ENCODE data around the gene DMRT1. TPM values are rescaled to one million over a fixed set of nuclear protein-coding genes. Genes with fewer than 3 reads are reported as not detected.
"Not testable (repeated sequence)": the region's sequence is repeated elsewhere in the genome, so short reads cannot be mapped to it uniquely, and the experiment has no call there.

DMRT1 gene
- total and polyA plus RNA-seq, 5 experiments from 2014 or later = not detected

DNA sequence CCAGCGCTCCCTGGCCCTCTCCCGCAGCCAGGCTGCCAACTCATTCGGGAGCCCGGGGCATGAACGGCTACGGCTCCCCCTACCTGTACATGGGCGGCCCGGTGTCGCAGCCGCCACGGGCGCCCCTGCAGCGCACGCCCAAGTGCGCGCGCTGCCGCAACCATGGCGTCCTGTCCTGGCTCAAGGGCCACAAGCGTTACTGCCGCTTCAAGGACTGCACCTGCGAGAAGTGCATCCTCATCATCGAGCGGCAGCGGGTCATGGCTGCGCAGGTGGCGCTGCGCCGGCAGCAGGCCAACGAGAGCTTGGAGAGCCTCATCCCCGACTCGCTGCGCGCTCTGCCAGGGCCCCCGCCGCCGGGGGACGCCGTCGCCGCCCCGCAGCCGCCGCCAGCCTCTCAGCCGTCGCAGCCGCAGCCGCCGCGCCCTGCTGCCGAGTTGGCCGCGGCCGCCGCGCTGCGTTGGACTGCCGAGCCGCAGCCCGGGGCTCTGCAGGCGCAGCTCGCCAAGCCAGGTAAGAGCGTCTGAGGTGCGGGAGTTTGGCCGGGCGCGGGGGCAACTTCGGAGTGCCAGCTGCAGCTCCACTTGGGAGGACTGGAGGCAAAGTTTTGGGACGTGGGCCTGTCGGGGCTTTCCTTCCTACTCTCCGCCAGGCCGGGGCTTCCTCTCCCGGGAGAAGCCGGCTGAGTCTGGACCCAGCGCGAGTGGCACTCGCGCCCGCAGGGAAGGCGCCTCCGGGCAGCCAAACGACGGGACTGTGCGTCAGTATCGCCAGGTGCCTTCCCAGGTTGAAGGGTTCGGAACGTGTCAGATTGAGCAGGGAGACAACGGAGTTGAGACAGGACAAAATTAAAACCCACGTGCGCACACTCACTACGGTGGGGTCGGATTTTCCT is 135.7 kb downstream of the DMRT1 start:
- Mint-ChIP-seq H3K27ac (no peak overlapping the region), H3K27me3 (peaks cover 51 to 85% (median 75%) of the 10 kb centered on the region in 5 donors), H3K4me1 (peaks cover 3 to 26% (median 23%) of the 10 kb centered on the region in 4 donors), H3K36me3 (peaks cover 0 to 7% (median 0%) of the 10 kb centered on the region in 3 donors), H3K9me3 (peaks cover 0 to 3% (median 0%) of the 10 kb centered on the region in 9 donors), H3K4me3 (peak overlapping the region in 1 of 10 donors; percentile 26)
- ATAC-seq = no peak
- POLR2A ChIA-PET = no interaction called here
- no peak for DNase-seq

DNA sequence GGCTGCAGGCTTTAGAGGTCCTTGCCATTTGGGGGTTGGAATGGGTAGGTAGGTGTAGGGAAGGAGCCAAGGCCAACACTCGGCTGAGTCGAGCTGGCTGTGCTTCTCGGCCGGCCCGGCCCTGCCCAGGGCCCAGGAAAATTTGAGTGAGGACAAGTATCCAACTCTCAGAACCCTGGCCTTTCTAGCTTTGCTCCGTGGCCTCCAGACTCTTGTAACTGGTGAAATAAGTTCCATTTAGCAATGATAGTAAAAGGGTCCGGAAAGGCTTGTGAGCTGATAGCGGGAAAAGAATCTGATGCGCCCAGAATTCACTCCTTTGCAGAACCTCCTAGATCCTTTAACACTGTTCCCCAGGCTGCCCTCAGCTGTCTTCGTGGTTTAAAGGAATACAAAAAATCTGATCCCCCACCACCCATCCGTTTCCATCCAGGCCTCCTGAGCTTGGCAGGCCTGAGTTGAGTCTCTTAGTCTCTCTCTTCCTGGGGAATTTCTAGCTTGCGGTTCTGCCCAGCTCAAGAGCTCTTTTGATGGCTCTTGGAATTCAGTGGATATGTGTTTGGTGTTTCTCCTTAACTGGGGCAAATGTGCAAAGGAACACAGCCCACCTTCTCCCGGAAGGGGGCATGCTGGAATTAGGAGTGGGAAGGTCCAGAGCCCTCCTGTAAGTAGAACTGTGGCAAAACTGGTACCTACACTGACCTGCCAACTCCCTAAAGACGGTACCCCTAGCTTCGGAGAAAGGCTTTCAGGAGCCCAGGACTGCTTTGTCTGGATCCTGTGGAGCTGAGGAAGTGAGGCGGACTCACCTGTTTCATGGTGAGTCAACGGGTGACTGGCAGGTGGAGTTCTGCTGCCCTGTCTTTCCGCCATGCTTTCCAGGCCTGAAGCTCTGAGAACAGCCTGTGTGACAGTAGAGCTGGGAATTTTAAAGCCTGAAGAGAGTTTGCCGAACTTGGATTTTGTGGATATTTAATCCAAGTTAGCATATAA is 136.6 kb downstream of the DMRT1 start:
- H3K4me3 Mint-ChIP-seq = peak overlapping the region in 2 of 10 donors; percentile 10 to 26
- POLR2A ChIA-PET = no interaction called here

DNA sequence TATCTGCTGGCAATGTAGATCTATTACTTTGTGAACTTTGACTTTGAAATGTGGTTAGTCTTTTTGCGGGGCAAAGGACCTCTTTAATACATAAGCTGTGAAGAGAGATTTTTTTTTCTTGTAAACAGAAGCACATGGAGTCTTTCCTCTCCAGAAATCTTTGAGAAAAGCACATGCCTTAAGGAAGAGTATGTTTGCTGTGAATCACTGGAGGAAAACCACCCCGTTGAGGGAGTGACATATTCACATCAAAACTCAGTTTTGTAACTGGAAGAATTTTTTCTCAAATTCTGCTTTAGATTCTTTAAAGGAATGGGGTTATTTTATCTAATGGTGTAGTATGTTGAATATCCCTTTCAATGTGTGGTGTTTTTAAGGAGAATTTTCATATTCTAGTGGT is 138.5 kb downstream of the DMRT1 start:
- H3K9me3 Mint-ChIP-seq = no peaks in the 10 kb centered on the region
- no peaks in the 10 kb centered on the region for H3K36me3 Mint-ChIP-seq
- no peak for DNase-seq

More for the DNA sequence above, 136.6 kb downstream of the DMRT1 start:
- H3K4me1 Mint-ChIP-seq = peaks cover 5 to 23% (median 17%) of the 10 kb centered on the region in 4 donors
- peaks cover 0 to 3% (median 0%) of the 10 kb centered on the region in 9 donors for H3K9me3 Mint-ChIP-seq
- ATAC-seq (no peak), DNase-seq (no peak)
- peaks cover 58 to 89% (median 80%) of the 10 kb centered on the region in 5 donors for H3K27me3 Mint-ChIP-seq
- H3K27ac Mint-ChIP-seq = no peak overlapping the region
- H3K36me3 Mint-ChIP-seq = peaks cover 0 to 6% (median 0%) of the 10 kb centered on the region in 3 donors

DNA sequence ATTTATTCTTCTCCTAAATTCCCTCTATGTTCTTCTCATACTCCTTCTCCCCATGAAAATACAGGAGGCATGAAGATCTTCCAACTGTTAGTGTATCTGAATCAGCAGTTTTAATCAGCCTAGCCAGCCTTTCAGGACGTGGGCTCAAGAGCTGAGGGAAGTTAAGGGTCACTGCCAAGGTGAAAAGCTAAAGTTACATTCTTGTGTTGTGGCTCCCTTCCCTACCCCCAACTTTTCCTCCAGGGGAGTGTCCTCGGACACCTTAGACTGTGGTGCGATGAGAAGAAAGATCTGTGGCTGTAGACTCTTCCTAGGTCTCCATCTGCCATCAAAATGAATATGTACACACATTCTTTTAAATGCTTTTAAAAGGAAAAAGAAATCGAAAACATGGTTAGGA is 139.1 kb downstream of the DMRT1 start:
- H3K9me3 Mint-ChIP-seq = no peaks in the 10 kb centered on the region
- H3K36me3 Mint-ChIP-seq = no peaks in the 10 kb centered on the region
- H3K27ac Mint-ChIP-seq = no peak overlapping the region
- H3K4me3 Mint-ChIP-seq = no peak overlapping the region
- peaks cover 0 to 5% (median 4%) of the 10 kb centered on the region in 4 donors for H3K4me1 Mint-ChIP-seq
- DNase-seq (no peak), ATAC-seq (no peak)
- POLR2A ChIA-PET = no interaction called here
- H3K27me3 Mint-ChIP-seq = peaks cover 44 to 79% (median 69%) of the 10 kb centered on the region in 5 donors

More for the DNA sequence above, 138.5 kb downstream of the DMRT1 start:
- POLR2A ChIA-PET = no interaction called here
- no peak for ATAC-seq
- Mint-ChIP-seq H3K27me3 (peaks cover 48 to 82% (median 75%) of the 10 kb centered on the region in 5 donors), H3K27ac (no peak overlapping the region), H3K4me3 (no peak overlapping the region), H3K4me1 (peaks cover 0 to 8% (median 6%) of the 10 kb centered on the region in 4 donors)

DNA sequence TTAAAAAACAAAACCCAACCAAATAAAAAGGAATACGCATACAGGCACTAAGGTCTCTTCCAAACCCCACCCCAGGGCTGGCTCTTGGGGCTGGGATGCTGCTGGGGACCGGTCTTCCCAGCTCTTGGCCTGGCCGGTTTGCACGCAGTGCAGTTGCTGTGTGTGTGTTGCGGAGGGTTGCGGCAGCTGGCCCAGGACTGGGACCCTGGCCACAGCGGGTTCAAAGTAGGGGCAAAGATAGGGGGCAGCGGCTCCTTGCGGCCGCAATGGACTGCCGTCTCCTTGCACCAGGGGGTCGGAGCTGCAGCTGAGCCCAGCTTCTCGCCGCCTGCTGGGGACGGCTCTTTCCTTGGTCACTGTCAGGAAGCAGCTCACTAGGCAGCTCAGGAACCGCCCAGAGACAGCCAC is 140.0 kb downstream of the DMRT1 start:
- H3K4me1 Mint-ChIP-seq = peaks cover 0 to 2% (median 0%) of the 10 kb centered on the region in 4 donors
- H3K27ac Mint-ChIP-seq = no peak overlapping the region
- POLR2A ChIA-PET = no interaction called here
- H3K9me3 Mint-ChIP-seq = no peaks in the 10 kb centered on the region
- H3K36me3 Mint-ChIP-seq = no peaks in the 10 kb centered on the region
- peaks cover 42 to 82% (median 71%) of the 10 kb centered on the region in 5 donors for H3K27me3 Mint-ChIP-seq
- H3K4me3 Mint-ChIP-seq = no peak overlapping the region
- DNase-seq (no peak), ATAC-seq (no peak)

DNA sequence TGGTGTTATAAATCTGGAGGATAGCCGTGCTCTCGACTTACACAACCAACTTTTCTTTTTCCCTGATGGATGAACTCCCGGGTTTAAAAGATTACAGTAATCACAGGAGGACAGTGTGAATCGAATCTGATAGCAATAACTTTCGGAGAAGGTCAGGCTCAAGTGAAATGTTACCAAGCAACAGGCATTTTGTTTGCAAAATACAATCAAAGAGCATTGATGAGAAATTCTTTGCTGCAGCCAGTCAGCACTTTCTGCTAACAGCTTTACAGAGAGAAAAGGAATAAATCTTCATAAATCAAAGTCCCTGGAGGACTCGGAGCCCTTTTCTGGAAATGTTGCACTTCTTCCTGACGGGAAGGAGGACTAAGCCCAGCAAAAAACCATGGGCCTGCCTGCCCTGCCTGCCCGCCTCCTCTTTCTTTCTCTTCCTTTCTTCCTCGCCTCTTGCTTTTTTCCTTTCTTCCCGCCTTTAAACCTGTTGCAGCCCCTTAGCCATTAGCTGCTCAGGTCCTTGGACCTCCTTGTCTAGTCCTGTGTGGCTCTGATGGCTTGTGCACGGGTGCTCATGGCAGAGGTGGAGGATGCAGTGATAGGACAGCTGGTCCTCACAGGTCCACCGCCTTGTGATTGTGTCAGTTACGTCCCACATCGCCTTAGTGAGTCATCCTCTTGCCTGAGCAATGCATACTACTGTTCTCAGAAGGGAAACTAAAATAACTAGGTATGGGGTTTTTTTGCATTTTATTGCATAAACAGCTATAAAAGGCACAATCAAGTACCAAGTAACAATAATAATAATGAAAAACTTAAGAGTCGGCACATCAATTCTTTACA is 141.1 kb downstream of the DMRT1 start:
- Mint-ChIP-seq H3K27ac (no peak overlapping the region), H3K9me3 (no peaks in the 10 kb centered on the region), H3K4me3 (no peak overlapping the region), H3K4me1 (peaks cover 0 to 2% (median 0%) of the 10 kb centered on the region in 4 donors), H3K27me3 (peaks cover 44 to 89% (median 74%) of the 10 kb centered on the region in 5 donors), H3K36me3 (no peaks in the 10 kb centered on the region)
- no peak for DNase-seq
- ATAC-seq = no peak
- POLR2A ChIA-PET = no interaction called here

DNA sequence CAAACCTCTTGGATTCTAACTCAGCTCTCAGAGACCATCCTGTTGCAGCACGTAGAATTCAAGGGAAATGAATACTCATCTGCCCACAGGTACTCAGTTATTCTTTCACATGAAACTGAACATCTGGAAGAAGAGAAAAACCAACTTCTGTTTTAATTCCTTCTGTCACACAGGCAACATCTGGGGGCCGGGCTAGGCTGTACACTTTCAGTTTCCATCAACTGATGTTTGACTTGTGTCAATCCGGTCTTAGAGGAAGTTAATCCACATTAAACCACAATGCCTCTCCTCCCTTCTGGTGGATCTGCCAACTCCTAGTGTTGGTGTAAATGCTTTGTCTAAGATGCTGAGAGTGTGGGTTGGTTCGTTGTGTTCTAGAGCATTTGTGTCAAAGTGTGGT is 152.5 kb downstream of the DMRT1 start:
- no peak for DNase-seq
- Mint-ChIP-seq H3K27me3 (peaks cover 11 to 26% (median 13%) of the 10 kb centered on the region in 5 donors), H3K4me3 (no peak overlapping the region), H3K9me3 (peaks cover 0 to 3% (median 0%) of the 10 kb centered on the region in 9 donors), H3K36me3 (no peaks in the 10 kb centered on the region), H3K27ac (no peak overlapping the region), H3K4me1 (peaks cover 0 to 4% (median 1%) of the 10 kb centered on the region in 4 donors)
- ATAC-seq = no peak
- POLR2A ChIA-PET = no interaction called here

DNA sequence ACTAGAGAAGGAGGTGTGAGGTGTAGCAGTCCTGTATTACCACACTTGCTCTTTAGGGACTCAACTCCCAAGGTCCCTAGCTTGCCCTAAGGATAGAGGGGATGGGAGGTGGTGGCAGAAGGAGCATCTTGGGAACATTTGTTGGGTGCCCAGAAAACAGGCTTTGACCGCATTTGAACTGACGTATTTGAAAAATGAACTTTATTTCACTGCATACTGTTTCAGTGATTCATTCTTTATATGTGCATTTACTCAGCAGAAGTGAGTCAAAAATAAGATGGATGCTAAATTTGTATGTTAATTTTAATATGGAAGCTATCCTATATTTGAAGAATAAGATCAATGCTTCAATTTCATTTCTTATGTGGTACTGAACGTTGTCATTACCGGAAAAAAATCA is 153.7 kb downstream of the DMRT1 start:
- peaks cover 0 to 8% (median 5%) of the 10 kb centered on the region in 4 donors for H3K4me1 Mint-ChIP-seq
- no peak overlapping the region for H3K27ac Mint-ChIP-seq
- H3K9me3 Mint-ChIP-seq = peaks cover 0 to 4% (median 0%) of the 10 kb centered on the region in 9 donors
- peaks cover 6 to 18% (median 10%) of the 10 kb centered on the region in 5 donors for H3K27me3 Mint-ChIP-seq
- POLR2A ChIA-PET = no interaction called here
- ATAC-seq (no peak), DNase-seq (no peak)
- H3K4me3 Mint-ChIP-seq = no peak overlapping the region
- H3K36me3 Mint-ChIP-seq = no peaks in the 10 kb centered on the region

DNA sequence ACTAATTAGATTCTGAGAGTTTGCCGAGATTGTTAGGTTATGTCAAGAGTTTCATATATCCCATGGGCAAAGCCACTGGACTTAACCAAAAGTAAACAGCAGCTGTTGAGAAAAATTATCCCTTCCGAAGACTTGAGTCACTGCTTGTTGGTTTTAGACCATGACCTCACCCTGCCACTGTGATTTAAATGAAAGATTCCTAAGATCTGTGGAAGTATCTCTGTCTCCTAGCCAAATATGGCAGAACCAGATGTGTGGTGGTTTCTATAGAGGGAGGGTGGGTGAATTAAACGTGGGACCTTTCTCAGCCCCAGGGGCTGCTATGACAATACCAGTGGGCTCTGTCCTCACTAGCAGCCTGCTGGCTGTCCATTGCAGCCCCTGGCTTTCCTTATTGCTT is 154.3 kb downstream of the DMRT1 start:
- Mint-ChIP-seq H3K4me1 (peaks cover 0 to 8% (median 5%) of the 10 kb centered on the region in 4 donors), H3K9me3 (peaks cover 0 to 4% (median 0%) of the 10 kb centered on the region in 9 donors), H3K4me3 (no peak overlapping the region), H3K27me3 (peaks cover 4 to 16% (median 8%) of the 10 kb centered on the region in 5 donors), H3K27ac (peak overlapping the region in 1 of 10 donors; percentile 34), H3K36me3 (no peaks in the 10 kb centered on the region)
- ATAC-seq (no peak), DNase-seq (no peak)
- POLR2A ChIA-PET = no interaction called here

DNA sequence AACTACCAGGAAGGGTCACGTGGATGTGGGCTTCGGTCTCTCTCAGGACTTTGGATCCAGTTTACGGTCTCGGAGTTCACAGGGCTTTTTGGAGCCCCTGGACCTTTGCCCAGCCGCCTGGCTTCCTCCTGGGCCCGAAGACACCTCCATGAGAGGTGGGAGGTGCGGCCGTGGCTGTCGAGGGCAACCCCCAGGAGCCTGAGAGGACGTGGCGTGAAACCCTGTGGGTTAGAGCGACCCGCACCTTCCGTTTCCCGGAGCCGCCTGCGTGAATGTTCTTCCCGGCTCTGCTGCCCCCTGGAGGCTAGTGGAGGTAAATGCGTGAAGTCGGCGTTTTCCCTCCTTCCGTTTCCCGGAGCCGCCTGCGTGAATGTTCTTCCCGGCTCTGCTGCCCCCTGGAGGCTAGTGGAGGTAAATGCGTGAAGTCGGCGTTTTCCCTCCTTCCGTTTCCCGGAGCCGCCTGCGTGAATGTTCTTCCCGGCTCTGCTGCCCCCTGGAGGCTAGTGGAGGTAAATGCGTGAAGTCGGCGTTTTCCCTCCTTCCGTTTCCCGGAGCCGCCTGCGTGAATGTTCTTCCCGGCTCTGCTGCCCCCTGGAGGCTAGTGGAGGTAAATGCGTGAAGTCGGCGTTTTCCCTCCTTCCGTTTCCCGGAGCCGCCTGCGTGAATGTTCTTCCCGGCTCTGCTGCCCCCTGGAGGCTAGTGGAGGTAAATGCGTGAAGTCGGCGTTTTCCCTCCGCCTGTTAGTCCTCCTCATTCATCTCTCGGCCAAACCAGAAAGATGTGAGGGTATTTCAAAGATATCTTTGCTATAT is 157.0 kb downstream of the DMRT1 start:
- H3K9me3 Mint-ChIP-seq, H3K27ac Mint-ChIP-seq, H3K27me3 Mint-ChIP-seq, DNase-seq, ATAC-seq, POLR2A ChIA-PET, H3K36me3 Mint-ChIP-seq, H3K4me1 Mint-ChIP-seq, H3K4me3 Mint-ChIP-seq: not testable (repeated sequence)

DNA sequence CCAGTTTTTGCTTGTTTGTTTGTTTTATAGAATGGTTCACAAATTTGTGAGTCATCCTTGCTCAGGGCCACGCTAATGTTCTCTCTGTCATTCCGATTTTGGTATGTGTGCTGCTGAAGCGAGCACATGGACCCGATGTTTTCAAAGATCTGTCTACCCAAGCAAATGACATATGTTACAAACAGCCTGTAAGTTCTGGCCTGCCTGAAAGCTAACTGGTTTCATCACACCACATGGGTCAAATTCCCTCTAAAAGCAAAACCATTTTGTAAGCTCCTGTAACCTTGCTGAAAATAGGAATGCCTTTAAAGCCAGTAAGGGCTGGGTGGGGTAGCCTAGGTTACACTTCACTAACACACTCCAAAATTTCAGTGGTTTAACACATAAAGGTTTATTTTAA is 160.3 kb downstream of the DMRT1 start:
- H3K4me3 Mint-ChIP-seq = no peak overlapping the region
- H3K27ac Mint-ChIP-seq = no peak overlapping the region
- POLR2A ChIA-PET = no interaction called here
- DNase-seq = no peak
- H3K4me1 Mint-ChIP-seq = peaks cover 0 to 12% (median 5%) of the 10 kb centered on the region in 4 donors
- H3K9me3 Mint-ChIP-seq = peaks cover 0 to 4% (median 0%) of the 10 kb centered on the region in 9 donors
- no peaks in the 10 kb centered on the region for H3K36me3 Mint-ChIP-seq
- peaks cover 7 to 21% (median 14%) of the 10 kb centered on the region in 5 donors for H3K27me3 Mint-ChIP-seq
- ATAC-seq = no peak

Data from naive thymus-derived CD8-positive, alpha-beta T cell (primary cell).